Activated T-cell treated with anti-CD3 and anti-CD28 coated beads, Interleukin-2, amount 50 U/mL, for 1 hour (primary cell): ENCODE data around the gene ZNF365.
"Not testable (repeated sequence)": the region's sequence is repeated elsewhere in the genome, so short reads cannot be mapped to it uniquely, and the experiment has no call there.

Experiments
- DNase-seq: peaks from one replicate; pipeline ENCODE4 v3.0.0-alpha.2; 2020

The ZNF365 gene, protein sequence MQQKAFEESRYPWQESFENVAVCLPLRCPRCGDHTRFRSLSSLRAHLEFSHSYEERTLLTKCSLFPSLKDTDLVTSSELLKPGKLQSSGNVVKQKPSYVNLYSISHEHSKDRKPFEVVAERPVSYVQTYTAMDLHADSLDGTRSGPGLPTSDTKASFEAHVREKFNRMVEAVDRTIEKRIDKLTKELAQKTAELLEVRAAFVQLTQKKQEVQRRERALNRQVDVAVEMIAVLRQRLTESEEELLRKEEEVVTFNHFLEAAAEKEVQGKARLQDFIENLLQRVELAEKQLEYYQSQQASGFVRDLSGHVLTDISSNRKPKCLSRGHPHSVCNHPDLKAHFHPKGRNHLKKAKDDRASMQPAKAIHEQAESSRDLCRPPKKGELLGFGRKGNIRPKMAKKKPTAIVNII

DNA sequence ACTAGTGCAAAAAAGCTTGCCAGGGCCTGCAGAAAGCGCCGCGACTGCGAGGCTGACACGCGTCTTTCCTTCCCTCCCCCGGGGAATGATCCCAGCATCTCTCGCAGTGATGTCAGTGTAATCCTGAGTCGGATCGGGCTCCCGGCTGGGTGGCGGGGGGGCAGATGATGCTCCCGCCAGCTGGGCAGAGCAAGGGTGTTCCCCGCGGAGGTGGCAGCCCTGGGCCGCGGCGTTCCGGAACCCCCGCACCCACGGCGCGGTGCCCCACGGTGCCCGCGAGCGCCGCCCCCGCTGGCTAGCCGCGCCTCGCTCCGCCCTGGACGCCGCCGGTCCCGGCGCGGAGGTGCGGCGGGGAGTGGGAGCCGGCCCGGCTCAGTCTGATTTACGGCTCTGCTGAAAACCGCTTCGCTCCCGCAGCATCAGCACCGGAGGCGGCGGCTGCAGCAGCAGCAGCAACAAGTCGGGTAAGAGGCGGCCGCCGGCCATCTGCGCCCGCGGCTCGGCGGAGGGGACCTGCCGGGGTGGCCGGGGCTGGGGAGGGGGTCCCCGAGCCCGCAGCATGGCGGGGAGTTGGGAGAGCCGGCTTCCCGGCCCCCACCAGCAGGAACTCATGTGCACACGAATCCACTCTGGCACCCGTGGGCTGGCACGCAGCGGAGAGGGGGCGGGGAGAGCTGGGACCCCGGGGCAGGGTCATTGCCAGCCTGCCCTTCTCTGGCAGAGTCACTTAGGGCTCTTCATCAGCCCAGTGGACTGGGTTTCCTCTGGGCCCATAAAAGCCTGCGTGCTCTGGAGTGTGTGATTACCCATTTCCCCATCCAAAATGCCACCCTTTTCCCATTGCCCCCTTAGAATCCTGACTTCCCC, at the start of gene ZNF365:
TSS of gene ZNF365 (plus strand) at position 375 of the 867 bp plus-strand sequence. CDS start 1,825 bp downstream, outside the sequence.
- peak; percentile 60 for DNase-seq

DNA sequence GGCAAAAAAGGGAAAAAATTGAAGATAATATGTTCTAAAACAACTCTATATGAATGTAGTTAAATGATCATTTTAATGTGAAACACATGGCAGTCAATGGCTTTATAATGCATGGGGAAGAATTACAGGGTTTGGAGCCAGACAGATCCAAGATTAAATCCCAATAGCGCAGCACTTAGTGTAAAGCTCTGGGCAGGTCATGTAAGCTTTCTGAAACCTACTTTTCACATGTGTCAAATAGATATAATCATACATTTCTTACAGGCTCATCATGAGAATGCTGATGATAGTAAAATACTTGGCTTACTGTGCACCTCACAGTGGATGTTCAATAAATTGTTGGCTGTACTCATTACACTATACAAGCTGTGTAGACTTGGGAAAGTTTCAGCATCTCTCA, 48.0 kb upstream of the ZNF365 start:
- DNase-seq: no peak

DNA sequence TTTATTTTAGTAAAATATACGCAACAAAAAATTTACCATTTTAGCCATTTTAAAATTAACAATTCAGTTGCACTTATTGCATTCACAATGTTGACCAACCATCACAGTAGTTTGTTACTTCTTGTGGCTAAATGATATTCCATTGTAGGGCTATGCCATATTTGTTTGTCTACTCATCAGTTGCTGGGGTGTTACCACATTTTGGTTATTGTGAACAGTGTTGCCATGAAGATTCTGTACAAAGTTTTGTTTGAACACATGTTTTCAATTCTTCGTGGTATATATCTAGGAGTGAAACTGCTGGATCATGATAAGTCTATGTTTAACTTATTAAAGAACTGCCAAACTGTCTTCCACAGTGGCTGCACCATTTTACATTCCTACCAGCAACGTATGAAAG, 46.3 kb upstream of the ZNF365 start:
- DNase-seq: no peak

DNA sequence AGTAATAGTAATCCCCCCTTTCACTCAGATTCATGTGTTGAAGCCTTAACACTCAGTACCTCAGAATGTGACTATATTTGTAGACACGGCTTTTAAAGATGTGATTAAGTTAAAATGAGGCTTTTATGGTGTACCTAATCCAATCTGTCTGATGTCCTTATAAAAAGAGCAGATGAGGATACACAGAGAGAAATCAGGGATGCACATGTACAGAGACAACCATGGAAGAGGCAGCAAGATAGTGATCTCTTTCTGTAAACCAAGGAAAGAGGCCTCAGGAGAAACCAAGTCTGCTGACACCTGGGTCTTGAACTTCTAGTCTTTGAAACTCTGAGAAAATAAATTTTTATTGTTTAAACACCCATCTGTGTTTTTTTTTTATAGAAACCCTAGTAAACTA, 44.0 kb upstream of the ZNF365 start:
- DNase-seq: no peak

DNA sequence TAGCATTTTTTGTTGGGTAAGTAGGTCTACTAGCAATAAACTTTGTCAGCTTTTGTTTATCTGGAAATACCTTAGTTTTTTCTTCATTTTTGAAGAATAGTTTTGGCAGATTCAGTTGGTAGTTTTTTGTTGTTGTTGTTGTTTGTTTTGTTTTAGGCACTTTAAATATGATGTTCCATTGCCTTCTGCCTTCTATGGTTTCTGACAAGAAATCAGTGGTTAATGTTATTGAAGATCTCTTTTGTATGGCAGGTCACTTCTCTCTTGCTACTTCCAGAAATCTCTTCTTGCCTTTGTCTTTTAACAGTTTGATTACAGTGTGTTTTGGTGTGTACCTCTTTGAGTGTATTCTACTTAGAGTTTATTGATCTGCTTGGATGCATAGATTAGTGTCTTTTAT, 41.8 kb upstream of the ZNF365 start:
- no peak for DNase-seq

DNA sequence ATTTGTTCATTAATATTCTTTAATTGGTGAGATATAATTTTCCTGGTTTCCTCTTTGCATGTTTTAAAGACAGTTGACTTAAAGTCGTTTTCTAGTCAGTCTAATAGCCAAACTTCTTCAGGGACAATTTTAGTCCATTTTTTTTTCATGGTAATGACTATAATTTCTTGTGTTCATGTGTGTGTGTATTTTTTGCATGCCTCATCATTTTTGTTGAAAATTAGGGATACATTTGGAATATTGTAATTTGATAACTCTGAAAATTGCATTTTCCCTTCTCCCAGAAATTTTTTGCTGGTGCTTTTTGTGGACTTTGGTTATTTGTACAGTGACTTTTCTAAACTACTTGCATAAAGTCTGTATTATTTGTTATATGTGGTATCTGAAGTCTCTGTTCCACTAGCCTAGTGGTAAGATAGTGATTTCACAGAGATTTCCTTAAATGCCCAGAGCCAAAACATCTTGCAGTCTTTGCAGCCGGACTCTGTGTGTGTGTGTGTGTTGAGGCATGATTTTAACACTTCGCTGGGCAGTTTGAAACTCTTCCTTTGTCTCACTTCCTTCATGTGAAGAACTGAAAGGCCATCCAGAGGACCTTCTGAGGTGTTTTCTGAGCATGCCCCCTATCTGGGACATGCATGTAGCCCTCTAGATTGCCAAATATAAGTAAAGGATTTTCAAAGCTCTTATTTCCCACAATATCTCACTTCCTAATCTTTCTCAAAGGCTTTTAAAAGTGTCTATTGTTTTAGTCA, 40.9 kb upstream of the ZNF365 start:
- DNase-seq: no peak

DNA sequence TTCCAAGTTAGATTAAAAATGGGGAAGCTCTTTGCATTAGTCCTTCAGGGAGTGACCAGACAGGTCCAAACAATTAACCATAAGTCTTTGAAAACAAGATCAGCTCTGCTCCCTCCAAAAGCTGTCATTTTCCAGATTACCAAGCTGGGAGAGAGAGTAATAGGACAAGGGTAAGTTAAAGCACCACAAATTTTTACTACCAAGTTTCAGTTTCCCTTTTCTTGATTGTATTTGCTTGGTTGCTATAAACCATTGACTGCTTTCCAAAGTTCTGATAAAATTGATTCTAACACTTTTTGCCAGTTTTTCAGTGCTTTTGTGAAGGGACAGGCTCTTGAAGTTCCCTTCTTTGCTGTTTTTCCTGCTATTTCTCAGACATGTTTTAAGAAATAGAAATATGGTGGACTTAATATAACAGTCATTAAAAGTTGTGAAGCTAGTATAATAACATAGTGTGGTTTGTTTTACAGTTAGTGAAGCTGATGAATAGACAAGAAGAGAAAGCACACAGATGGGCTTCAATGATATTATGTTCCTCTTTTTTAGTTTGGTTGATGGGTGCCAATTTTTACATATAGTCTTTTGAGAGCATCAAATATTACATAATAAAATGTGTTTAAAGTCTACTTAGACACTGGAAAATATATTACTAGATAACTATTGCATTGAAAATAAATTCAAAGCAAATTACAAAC, 40.0 kb upstream of the ZNF365 start:
- DNase-seq: no peak

DNA sequence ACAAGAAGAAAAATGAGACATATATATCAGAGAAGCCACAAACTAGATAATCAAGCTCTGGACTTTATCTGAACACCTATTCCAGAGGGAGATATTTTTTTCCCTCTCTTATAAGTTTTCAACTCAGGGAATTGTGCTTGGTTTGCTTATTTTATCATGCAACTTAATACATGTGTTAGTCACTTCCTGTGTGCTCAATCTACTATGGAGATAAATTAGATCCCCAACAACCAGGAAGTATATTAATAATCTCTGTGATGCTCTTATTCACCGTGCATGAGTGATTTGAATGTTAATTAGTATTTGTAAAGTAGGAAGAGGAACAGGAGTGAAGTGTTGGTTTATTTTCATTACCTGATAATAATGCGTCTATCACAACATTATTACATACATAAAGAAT, 38.8 kb upstream of the ZNF365 start:
- no peak for DNase-seq

DNA sequence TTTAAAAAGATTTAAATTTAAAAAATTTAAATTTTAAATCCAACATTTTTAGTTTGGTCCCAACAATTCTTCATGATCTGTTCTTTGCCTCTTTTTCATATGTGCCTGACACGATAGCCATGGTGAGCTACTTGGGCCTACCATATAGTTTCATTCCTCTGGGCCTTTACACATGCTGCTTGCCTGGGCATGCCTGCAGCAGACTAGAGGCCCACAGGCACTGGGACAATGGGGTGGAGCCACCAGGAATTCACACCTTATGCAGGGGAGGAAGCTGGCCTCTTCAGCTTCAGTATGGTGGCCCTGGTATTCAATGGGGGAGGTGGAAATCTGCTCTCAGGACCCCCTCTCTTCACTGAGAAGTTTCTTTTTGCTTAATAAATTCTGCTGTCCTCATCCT, 37.8 kb upstream of the ZNF365 start:
- no peak for DNase-seq

DNA sequence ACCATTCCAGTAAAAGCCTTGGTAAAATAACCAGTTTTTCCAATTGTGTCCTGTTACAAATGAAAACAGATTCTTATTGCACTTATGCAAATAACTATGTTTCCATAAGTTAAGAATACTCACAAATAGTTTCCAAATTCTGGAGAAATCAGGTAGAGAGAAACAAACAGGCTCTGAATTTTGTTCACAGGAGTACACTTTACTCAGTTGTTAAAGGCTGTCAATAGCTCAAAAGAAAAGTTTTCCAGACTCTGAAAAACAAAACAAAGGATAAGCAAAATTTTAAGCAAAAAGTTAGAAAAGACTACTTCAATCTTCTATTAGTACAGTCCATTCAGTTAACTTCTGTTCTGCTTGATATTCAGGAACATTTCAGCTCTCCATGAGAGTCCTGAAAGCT, 32.8 kb upstream of the ZNF365 start:
- DNase-seq: no peak

DNA sequence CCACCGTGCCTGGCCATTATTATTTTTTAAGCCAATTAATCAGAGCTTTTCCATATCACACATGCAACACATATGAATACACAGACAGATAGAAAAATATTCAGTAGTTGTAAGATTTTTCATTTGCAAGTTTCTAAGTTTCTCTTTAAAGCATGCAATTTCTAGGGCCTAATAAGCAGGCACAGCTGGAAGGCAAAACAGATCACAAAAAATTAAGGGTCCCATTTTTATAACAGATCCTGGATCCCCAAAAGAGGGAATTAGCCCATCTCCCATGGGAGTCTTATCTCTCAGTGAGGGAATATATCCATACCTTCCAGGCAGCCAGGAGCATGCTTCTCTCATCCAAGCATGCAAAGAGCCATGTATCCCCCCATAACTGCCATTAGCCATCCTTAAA, 31.2 kb upstream of the ZNF365 start:
- DNase-seq: no peak

DNA sequence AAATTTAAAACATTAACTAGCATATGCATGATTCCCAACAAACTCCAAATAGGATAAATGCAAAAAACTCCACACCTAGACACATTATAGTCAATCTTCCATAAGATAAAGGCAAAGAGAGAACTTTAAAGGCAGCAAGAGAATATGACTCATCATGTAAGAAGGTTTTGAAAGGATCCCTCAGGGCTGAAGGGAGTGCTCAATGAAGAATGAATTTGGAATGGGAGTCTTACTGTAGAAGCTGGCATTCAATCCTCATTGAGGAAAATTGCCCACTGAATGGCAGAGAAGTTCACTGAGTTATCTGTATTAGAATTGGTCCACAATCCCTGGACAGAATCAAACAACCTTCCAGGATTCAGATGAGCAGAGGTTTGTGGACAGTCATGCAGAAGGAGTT, 26.1 kb upstream of the ZNF365 start:
- no peak for DNase-seq

DNA sequence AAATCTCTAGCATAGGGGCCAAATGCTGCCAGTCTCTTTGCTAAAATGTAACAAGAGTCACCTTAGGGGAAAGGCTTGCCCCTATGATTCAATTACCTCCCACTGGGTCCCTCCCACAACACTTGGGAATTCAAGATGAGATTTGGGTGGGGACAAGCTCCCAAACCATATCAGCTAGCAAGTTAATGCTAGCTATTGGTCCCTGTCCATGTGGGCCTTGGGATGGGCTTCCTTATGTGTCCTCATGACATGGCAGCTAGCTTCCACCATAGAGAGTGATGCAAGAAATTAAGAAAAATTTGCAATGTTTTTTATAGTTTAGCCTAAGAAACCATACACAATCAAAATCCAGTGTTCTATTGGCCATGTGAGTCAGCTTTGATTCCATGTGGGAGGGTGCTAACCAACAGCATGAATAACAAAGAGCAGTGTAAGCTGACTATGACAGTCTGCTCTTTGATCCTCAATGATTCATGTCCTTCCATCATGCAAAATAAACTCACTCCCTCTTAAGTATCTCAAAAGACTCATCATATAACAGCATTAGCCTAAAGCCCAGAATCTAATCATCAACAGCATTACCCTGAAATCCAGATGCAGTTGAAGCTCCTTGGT, 21.7 kb upstream of the ZNF365 start:
- no peak for DNase-seq

DNA sequence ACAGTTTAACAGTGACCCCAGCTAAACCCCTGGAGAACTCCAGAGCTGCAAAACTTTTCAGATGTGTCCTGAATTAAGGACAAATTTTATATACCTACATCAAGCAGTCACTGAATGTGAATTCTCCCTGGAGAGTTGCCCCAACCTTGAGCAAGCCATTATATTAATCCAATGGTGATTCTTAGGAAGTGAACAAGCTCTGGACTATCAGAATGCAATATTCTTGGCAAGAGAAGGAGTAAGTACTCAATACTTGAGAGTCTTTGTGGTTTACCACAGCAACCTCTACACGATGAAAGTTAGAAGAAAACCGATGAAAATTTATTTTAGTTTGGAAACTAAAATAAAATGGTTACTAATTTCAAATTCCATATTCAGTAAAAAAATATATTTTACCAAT, 19.3 kb upstream of the ZNF365 start:
- DNase-seq: no peak

DNA sequence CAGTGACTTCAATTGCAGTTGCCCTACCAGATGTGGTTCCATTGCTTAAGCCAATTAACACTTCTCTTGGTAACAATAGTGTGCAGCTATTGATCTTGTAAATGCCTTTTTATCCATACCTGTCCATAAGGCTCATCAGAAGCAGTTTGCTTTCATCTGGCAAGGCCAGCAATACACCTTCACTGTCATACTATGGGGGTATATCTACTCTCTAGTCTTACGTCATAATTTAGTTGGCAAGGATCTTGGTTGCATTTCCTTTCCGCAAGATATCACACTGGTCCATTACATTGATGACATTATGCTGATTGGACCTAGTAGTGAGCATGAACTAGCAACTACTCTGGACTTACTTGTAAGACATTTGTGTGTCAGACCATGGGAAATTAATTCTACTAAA, 17.7 kb upstream of the ZNF365 start:
- no peak for DNase-seq

DNA sequence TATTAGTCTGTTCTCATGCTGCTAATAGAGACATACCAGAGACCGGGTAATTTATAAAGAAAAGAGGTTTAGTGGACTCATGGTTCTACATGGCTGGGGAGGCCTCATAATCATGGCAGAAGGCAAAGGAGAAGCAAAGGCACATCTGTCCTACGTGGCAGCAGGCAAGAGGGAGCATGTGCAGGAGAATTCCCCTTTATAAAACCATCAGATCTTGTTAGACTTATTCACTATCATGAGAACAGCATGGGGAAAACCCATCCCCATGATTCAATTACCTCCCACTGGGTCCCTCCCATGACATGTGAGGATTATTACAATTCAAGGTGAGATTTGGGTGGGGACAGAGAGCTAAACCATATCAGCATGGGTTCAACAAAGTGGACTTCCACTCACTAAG, 16.0 kb upstream of the ZNF365 start:
- DNase-seq: not testable (repeated sequence)

DNA sequence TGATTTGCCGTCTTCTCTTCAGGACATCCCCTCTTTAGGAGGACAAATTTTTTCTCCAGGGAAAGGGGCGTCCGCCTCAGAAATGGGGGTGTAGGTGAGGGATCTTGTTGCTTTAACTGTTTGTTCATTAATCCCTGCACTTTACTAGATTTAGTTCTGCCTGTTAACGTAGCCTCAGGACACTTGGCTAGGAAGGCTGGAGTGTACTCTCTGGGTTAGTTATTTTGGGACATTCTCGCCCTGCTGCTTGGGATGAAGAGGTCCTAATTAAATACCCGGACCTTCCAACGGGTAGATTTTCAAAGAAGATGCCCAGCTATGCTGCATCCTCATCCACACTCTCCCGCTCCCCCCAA, 552 bp upstream of the ZNF365 start:
- DNase-seq: no peak

DNA sequence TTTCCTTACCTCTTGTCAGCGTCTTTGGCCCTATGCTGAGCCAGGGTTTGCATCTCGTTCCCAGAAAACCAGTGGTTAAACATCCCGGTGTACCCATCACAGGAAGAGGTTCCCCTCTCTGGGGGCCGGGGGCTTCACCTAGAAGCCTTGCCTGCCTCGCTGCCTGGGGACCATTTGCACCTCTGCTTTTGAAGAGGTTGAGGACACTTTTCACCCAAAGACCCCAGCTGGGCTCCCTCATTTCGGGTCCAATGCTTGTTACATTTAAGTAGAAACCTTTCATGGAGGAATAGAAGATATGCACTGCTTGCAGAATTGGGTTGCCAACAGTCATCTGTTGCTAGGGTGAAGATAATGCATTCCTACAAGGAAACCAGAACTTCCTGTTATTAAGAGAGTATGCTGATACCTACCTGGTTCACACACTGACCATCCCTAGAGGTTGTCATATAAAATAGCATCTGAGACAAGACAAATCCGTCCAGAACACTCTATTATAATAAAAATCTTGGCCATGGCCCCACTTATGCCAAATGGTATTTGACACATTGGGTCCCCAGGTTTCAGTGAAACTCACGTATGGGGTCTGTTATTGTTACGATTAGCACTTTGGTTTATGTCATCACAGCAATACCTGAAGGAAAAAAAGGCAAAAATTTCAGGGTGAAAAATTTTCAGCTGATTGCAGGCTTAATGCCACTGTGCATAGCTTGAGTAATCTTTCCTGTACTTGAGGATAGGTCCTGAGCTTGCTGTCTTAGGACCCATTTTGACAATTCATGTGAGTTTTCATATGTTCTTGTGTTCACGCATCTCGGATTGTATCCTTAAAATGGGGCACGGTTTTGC, 917 bp downstream of the ZNF365 start:
- DNase-seq: no peak

DNA sequence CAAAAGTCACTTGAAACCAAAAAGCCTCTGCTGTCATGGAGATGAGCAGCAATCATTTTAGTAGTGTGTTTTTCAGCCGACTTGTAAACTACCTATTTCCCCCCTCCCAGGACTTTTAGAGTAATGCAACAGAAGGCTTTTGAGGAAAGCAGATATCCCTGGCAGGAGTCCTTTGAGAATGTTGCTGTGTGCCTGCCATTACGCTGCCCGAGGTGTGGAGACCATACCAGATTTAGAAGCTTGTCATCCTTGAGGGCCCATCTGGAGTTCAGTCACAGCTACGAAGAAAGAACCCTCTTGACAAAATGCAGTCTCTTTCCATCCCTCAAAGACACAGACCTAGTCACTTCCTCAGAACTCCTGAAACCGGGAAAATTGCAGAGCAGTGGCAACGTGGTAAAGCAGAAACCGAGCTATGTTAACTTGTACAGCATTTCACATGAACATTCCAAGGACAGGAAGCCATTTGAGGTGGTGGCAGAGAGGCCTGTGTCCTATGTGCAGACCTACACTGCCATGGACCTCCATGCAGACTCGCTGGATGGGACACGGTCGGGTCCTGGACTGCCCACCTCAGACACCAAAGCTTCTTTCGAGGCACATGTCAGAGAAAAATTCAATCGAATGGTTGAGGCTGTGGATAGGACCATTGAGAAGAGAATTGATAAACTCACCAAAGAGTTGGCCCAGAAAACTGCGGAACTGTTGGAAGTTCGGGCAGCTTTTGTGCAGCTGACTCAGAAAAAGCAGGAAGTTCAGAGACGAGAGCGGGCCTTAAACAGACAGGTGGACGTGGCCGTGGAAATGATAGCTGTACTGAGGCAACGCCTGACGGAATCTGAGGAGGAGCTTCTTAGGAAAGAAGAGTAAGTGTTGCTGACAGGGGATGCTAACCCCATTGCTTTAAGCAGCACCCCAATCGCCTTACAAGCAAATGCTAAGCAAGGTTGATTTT, 2.2 kb downstream of the ZNF365 start:
- DNase-seq: no peak

DNA sequence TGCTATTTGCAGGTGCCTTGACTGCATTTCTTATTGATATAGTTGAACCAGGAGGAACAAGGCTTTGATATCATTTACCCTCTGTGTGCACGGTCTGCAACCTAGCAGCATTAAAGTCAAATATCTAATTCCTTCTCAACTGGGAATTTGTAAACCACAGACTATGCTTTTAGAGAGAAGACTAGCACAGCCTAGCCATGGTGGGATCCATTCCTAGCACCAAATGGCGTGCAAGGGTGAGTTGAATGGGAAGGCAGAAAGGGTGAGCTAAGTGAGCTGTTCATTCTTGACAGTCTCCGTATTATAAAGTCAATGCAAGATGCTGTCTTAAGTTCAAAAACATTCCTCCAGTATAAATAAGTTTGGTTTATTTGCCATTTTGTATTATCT, 2.9 kb downstream of the ZNF365 start:
- DNase-seq: no peak
